Measurements from ENCODE around the gene PPP1R14D.

GRCh38 chr15:40828447-40829036, at the start of gene PPP1R14D:
- TF ChIP-seq CTCF (IDR thresholded peaks at IDR 0.05), result no peak
- TF ChIP-seq POLR2A (IDR thresholded peaks at IDR 0.05; ENCODE audit: low read depth), result no peak
